Left renal pelvis (tissue), 4 donors: ENCODE data around the gene KIF17. TPM values are rescaled to one million over a fixed set of nuclear protein-coding genes. Genes with fewer than 3 reads are reported as not detected.
"Not testable (repeated sequence)": the region's sequence is repeated elsewhere in the genome, so short reads cannot be mapped to it uniquely, and the experiment has no call there.

Source experiments
- DNase-seq, 4 donors: peaks; one replicate each; pipeline ENCODE4 v3.0.0-alpha.2; 2013; ENCODE audit warnings: low read depth in 4 of 4, low spot score in 3 of 4
- polyA plus RNA-seq, 4 donors: library from polyadenylated mRNA; unstranded; fragments of 120-200 nt; gene quantifications; one replicate each; pipeline ENCODE4 v1.2.1, GENCODE V29; 2013; ENCODE audit not compliant: insufficient read length in 4 of 4

KIF17 gene
- polyA plus RNA-seq, 4 donors, result 2.6 to 5.1 (median 3.7) TPM

DNA sequence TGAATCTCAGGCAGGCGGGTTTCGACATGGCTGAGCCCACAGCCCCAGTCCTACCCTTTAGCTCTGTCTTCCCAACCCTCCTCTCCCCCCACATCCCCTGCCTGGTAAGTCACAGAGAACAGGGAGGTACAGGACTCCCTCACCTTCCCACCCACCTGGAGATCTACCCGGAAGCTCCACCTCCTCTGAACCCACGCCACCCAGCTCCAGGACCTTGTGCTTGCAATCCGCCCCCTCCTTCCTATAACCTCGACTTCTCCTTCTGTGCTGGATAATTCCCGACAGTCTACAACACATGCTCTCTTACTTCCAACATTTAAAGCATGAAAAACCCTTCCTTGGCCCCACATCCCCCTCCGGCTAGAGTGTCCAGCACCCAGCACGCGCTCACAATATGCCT, 22.3 kb downstream of the KIF17 start:
- DNase-seq, result no peak

DNA sequence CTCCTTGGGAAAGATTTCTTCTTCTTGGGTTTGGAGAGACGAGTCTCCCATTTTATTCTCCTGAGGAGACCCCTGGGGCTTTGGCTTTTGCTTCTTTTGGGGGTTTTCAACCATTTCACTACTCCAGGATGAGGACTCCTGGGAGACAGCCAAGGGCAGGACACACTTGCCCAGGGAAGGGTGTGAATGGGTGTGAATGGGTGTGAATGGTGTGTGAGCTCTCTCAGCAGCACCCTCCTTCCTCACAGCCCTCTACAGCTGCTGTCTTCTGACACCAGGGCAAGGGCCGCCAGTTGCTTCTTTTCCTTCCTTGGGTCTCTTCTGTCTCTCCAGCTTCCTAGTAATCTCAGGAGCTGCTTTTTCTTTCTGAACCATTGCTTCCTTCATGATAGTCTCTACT, 24.2 kb downstream of the KIF17 start:
- no peak for DNase-seq

DNA sequence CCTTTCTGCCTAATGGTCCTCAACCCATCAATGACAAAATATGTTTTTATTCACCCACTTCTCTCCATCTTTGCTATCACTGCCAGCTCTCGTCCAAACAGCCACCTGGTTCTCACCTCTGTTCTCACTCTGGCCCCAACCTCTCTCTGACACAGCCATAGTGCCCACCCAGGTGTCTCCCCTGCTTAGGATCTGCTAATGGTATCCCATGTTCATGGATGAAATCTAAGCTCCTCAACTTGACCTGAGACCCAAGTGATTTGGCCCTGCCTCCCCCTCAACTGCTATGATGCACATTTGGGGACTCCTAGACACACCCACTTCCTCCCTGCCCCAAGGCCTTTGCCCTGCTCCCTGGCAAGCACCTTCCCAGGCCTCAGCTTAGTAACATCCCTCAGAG, 25.9 kb downstream of the KIF17 start:
- no peak for DNase-seq

DNA sequence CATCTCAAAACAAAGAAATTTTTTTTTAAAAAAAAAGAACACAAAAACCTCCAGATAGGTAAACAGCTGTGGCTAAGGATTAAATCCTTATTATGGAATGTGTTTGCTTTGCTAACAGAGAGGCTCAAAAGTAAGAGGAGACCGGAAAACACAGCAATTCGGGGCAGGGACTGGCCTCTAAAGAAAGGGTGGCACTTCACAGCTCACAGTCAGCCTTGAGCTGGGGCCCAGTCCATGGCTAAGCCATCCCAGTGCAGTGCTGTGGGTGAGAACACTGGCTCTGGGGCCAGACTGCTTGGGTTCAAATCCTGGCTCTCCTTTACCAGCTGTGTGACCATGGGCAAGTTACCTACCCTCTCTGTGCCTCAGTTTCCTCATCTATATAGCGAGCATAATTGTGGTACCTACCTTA, 28.2 kb downstream of the KIF17 start:
- no peak for DNase-seq

DNA sequence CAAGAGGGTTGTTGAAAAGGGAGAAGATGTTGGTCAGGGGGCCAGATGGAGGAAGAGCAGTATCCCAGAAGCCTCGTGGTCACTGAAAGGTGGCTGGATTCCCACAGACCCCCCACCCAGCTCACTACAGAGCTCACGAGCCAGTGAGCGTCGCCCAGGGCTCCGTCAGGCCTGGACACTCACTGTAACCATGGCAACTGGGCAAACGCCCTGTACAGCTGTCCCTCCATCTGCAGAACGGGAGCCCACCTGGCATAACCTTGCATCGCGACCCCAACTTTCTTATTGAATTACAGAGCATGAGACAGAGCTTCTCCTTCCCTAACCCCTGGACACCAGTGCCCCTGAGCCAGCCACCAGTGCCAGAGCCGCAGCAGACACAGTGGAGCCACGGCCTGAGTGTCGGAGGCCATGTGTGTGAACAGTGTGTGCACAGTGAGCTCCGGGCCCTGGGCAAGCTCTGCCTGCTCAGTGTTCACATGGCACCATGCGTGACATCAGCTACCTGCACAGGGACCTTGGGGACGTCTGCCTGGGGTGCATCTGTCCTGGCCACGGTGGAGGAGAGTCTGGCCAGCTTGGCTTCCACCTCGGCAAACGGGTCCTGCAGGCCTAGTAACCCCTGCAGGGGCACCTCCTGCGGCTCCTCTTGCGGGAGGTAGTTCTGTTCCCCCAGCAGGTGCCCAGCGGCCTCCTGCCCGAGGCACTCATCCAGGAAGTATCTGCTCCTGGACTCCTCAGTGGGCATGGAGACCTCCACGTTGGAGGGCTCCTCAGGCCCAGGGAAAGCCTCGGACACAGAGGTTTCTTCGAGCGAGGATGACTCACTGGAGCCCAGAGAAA, 30.7 kb downstream of the KIF17 start:
- no peak for DNase-seq

DNA sequence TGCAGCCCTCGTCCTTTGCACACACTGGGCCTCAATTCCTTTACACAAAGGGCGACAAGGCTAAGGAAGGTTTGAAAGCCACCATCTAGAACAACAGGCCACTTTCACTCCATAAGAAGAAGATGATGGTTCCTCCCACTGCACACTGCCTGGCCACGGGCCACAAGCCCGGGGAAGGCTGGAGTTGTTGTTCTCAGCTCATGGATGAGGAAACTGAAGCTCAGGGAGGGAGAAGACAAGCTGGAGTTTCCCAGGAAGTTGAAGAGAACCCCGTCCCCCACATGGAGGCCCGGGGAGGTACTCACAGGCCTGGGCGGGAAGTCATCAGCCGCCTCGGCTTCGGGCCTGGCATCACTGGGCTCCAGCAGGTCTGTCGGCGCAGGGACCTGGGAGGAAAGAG, 32.1 kb downstream of the KIF17 start:
- DNase-seq, result no peak

DNA sequence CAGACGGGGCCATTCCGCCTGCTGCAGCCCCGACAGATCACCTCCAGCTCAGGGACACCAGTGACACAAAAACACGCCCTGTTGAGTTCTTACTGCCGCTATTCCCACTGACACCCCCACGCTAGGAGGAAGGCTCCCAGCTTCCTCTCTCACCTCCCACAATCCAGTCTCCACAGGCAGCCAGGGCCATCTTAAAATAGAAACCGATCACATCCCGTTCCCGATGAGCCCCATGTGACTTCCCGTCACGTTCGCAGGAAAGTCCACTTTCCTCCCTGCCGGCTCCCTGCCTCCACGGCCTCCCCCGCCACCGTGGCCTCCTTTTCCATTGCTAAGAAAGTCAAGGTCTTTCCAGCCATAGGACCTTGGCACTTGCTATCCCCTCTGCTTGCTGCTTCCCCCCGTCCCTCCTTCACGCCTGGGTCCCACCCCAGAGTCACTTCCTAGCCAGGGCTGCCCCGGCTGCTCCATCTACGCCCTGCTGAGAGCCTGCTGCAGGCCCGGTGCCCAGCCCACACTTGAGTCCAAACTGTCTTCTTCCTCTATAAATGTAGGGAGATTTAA, 32.6 kb downstream of the KIF17 start:
- DNase-seq, result no peak

DNA sequence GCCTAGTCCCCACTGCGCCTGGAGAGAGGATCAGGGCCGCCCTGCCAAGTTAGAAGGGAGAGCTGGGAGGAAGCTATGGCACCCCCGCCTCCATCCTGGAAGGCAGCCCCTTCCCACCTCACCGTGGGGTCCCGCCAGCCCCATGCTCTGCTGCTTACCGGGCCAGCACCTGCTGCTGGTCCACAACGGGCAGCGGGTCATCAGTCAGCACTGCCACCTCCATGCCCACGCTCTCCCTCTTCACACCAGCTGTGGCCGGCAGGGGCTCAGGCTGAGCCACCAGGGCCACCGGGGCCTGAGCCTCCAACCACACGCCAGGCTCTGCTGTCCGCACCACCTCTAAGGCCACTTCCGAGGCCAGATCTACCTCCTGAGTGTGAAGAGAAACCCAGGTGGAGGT, 33.2 kb downstream of the KIF17 start:
- DNase-seq, result no peak

DNA sequence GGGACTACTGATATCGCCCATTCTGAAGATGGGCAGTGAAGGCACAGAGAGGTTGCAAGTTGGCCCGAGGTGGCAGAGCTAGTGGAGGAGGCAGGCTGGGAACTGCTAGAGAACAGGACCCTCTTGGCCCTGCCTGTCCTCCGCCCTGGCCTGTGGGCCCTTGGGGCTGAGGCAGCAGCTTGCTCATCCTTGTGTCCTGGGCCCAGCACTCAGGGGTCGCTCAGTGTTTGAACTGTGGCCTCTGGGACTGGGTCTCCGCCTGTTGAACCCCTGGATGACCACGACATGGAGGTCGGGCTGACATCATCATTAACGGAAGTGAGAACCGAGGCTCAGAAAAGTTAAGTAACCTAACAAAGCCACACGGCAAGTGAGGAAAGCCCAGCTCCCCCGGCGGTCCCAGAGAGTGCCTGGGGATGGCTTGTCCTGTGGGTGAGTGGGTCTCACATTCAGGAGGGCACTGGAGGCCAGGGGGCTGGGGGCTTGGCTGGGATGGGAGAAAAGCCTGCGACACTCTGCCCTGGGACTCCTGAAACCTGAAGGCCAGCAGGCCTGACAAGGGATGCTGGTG, 33.7 kb downstream of the KIF17 start:
- DNase-seq, result no peak

DNA sequence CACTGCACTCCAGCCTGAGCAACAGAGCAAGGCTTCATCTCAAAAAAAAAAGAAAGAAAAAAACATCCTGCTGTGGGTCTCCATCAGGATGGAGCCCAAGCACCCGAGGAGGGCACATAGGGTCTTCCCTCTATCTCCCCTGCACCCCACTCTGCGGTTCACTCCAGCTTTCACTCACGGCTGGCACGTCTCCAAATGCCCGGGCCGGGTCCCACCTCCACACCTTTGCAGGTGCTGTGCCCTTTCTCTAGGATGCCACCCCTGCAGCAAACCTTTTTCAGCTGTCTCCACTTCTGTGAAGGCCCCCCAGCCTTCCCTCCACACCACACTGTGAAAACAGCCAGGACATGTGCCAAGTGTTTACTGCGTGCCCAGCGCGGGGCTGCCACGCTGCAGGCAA, 34.2 kb downstream of the KIF17 start:
- DNase-seq, result no peak

DNA sequence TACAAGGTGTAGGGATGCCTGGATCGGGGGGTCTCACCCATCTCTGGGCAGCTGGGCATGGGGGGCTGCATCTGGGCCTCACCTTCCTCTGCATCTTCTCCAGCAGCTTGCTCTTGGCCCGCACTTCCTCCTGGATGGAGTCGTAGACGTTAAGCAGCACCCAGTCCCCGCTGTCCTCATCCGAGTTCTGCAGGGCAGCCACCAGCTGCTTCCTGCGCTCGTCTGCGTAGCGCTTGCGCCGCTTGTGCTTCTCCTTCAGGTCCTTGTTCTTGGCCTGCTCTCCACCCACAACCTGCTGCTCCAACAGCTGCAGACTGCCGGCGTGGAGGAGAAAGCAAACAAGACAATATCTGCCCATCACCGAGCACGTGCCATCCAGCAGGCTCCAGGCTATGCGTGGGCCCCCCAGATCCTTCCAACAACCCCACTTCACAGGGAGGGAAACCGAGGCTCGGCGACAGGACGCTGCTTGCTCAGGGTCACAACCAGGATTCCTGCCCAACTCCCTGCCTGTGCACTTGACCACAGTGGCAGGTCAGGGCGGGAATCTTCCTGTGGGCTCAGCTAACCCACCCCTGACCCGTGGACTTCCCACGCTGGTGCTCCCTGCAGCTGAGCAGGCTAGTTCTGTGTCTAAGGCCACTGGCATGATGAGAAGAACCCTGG, 35.1 kb downstream of the KIF17 start:
- no peak for DNase-seq

DNA sequence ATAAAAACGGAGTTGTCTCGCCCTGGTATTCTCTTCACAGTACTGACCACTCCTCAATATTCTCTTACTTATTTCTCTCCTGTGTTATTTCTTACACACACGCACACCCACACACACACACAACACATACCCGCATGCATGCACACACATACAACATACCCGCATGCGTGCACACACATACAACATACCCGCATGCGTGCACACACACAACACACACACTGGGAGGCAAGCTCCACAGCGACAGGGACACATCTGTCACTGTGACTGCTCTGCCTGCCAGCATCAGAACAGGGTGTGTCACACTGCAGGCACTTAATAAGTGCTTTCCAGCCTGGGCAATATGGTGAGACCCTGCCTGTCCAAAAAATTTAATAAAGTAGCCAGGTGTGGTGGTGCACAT, 35.8 kb downstream of the KIF17 start:
- DNase-seq, result no peak

DNA sequence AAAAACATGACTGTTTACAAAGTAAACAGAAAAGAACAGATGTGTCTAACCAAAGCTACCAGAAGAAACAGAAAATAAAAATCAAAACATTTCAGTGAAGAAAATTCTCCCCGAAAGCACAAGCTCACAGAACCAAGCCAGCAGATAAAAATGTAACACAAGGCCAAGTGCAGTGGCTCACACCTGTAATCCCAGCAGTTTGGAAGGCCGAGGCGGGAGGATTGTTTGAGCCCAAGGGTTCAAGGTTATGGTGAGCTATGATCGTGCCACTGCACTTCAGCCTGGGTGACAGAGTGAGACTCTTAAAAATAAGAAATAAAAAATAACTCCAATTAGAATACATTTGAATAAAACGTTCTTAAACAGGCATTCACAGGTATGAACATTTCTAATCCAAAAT, 37.5 kb downstream of the KIF17 start:
- DNase-seq, result no peak

DNA sequence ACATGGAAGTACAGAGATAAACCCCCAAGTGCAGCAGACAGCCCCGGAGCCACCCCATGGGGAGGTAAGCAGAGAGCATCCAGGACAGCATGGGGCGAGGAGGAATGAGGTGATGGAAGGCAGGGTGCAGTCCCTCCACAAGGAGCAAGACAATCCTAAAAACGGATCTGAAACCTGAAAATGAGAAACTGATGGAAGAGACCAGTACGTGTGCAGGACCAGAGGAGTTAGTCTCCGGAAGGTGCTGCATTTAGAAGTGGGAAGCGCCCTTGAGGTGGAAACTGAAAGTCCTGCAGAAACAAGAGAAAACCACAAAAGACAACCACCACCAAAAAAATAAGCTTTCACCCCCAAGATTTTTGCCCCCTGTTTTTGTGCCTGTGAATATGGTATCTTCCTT, 39.2 kb downstream of the KIF17 start:
- DNase-seq, result no peak

DNA sequence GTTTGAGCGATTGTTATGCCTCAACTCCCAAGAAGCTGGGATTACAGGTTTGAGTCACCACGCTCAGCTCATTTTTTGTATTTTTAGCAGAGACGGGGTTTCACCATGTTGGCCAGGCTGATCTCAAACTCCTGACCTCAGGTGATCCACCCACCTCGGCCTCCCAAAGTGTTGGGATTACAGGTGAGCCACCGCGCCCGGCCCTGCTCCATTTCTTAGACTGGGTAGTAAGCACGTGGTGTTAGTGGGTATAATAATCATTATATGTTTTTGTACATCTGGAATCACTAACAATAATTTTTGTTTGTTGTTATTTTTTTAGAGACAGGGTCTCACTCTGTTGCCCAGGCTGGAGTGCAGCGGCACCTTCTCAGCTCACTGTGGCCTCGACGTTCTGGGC, 44.2 kb downstream of the KIF17 start:
- DNase-seq, result not testable (repeated sequence)

DNA sequence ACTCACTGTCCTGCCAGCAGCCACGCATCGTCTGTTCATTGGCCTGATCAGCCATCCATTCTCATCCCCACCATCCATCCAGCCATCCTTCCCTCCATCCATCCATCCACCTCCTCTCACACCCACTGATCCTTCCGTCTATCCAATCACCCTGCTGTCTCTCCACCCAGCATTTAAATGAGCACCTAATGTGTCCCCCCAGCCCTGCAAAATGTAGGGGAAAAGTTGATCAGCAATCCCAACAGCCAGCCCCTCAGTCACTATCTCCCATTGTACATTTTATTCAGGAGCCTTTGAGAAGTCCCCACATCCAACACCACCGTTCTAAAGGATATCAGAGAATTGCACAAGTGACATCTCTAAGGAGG, 45.6 kb downstream of the KIF17 start:
- DNase-seq, result no peak

DNA sequence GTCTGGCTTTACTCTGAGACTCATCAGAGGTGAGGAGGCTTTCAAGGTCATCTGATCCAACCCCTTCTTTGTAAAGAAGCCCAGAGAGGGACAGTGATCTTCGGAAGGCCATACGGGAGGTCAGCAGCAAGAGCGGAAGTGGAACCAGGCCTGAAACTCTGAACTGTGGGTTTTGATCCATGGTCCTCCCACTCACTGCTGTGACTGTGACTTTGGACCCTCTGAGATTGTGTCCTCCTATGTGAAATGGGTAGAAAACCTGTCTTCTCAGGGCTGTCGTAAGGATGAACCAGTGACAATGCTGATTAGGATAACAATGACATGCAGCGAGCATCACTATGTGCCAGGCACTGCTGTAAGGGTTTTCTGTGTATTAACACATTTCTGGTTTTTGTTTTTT, 46.9 kb downstream of the KIF17 start:
- no peak for DNase-seq

DNA sequence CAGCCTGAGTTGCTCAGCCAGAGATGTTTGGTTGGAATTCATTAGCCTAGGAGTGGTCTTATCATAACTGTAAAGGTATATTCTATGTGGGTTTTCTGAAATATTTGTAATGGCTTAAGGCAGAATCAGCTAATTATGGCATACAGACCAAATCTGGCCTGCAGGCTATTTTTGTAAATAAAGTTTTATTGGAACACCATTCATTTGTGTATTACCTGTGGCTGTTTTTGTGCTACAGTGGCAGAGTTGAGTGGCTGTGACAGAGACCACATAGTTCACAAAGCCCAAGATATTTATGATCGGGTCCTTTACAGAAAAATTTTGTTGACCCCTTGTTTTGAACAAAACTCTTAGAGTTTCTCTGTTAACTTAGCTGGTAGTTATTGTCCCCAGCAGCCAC, 49.2 kb downstream of the KIF17 start:
- DNase-seq, result no peak

DNA sequence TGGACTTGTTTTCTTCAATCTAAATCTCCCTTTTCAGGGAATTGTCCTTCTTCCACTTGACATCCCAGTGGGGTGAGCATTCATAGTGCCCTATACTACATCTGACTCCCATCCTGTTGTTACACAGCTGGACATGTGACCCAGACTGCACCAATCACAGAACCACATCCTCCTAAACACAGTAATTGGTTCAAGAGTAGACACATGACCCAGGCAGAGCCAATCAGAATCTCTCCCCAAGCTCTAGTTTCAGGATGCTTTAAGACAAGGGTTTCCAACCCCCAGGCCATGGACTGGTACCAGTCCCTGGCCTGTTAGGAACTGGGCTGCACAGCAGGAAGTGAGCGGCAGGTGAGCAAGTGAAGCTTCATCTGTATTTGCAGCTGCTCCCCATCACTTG, 51.0 kb downstream of the KIF17 start:
- DNase-seq, result no peak

DNA sequence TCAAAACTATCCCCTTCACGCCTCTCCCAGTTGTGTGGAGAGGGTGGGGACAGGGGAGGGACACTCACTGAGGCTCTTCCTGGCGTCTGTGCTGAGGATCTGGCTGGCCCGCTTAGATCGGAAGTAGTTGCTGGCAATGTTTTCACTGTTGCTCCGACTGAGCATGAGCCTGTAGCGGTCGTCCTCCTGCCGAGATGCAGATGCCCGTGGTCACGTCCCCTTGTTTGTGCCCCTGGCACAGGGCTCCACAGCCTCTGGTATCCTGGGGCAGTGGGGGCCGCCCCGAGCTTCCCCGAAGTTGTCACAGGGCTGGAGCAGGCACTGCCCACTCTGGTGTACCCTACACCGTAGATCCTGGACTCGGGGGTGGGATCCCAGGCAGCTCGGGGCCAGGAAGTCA, 51.7 kb downstream of the KIF17 start:
- DNase-seq, result no peak

DNA sequence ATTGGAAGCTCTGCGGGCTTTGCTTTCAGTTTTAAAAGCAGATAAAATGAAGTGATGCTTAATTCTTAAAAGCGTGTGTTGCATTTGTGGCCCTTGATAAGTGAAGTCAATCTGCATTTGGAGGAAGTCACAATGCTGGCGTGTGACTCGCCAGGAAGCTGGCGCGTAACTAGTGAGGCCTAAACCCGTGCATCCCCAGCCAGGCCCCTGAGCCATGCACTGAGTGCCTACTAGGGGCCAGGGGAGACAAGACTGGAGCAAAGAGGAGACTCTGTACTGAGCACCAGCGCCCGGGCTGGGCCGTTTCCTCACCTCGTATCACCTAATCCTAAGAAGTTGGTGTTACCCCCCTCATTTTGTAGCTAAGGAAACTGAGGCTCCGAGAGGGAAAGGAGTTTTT, 52.1 kb downstream of the KIF17 start:
- no peak for DNase-seq
